ENCODE data around the gene CYTH3.

CYTH3 gene

DNA sequence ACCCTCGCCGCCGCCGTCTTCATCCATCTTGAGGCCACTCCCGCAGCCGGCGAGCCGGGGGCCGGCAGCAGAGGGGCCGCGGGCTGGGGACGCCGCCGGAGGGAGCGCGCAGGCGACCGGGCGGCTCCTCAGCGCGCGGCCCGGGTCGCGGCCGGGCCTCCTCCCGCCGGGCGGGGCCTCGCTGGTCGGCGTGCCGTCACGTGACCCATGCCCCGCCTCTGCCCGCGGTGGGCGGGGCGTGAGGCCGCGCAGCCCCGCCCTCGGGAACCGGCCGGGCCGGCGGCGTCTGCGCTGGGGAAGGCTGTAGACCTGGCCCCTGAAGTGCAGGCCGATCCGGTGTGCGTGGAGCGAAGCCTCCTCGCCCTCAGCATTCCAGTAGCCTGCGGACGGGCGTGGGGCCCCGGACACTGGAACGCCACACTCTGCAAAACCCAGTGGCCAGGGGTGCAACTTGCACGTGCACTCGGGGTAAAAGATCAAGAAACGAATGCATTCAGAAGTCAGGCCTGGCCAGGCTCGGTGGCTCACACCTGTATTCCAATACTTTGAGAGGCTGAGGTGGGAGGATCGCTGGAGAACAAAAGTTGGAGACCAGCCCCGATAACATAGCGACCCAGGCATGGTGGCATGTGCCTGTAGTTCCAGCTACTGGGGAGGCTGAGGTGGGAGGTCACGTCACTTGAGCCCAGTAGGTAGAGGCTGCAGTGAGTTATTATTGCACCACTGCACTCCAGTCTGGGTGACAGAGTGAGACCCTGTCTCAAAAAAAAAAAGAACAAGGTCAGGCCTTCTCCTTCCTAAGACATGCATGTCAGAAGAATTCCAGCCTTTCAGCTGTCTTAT is at the start of gene CYTH3:
Gene CYTH3, minus strand, starts transcription at position 144 of the 843 bp plus-strand sequence. Its CDS starts 117 bp downstream, at position 27.
- TF ChIP-seq, protein P1, sequence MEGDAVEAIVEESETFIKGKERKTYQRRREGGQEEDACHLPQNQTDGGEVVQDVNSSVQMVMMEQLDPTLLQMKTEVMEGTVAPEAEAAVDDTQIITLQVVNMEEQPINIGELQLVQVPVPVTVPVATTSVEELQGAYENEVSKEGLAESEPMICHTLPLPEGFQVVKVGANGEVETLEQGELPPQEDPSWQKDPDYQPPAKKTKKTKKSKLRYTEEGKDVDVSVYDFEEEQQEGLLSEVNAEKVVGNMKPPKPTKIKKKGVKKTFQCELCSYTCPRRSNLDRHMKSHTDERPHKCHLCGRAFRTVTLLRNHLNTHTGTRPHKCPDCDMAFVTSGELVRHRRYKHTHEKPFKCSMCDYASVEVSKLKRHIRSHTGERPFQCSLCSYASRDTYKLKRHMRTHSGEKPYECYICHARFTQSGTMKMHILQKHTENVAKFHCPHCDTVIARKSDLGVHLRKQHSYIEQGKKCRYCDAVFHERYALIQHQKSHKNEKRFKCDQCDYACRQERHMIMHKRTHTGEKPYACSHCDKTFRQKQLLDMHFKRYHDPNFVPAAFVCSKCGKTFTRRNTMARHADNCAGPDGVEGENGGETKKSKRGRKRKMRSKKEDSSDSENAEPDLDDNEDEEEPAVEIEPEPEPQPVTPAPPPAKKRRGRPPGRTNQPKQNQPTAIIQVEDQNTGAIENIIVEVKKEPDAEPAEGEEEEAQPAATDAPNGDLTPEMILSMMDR (IDR thresholded peaks at IDR 0.05; ENCODE audit: extremely low read depth, missing control alignments): no peak
- peak; percentile 100 for DNase-seq (ENCODE audit: low spot score)

DNA sequence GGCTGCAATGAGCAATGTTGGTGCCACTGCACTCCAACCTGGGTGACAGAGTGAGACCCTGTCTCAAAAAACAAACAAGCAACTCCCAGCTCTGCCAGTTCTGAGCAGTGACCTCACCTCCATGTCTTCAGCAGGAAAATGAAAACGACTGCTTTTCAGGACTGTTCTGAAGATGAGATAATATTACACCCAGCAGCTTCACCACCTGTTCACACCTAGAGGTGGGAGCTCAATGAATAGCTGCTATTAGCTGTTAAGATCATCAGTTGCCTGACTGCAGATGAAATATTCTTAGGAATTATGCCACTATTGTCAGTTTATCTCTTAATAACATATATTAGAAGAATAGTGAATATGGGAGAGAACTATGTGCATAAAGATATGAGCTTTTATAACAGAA is 48.4 kb upstream of the CYTH3 start:
- DNase-seq (ENCODE audit: low spot score): no peak
- TF ChIP-seq, protein P1 (IDR thresholded peaks at IDR 0.05; ENCODE audit: extremely low read depth, missing control alignments): no peak

DNA sequence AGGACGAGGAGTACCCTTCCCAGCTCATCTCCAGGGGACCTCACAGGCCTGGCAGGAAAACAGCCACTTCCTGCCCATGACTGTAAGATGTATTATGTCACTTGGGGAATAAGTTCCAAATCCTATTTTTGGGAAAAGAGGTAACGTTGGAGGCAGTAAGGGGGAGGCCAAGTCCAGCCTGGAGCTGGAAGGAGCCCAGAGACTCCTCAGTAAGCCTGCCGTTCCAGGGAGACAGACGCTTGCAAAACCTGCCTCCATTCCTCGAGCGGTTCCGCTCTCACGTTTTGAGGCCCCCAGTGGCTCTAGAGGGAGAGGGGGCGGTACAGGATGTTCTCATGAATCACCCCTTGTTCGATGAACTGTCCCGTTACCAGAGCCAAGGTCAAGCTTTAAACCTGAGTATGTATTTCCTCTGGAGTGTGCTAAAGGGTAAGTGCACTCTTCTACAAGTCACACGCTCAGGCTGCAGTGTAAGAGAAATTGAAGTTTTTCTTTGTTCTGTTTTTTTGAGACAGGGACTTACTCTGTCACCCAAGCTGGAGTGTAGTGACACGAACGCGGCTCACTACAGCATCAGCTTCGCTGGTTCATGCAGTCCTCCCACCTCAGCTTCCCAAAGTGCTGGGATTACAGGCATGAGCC is 45.5 kb upstream of the CYTH3 start:
- TF ChIP-seq, protein P1 (IDR thresholded peaks at IDR 0.05; ENCODE audit: extremely low read depth, missing control alignments): no peak
- peak; percentile 38 for DNase-seq (ENCODE audit: low spot score)

GRCh38 chr7:6316226-6316625 is 43.8 kb upstream of the CYTH3 start:
- TF ChIP-seq, protein P1 (IDR thresholded peaks at IDR 0.05; ENCODE audit: extremely low read depth, missing control alignments): no peak
- DNase-seq (ENCODE audit: low spot score): no peak

- TF ChIP-seq, protein P1 (IDR thresholded peaks at IDR 0.05; ENCODE audit: extremely low read depth, missing control alignments): no peak
- DNase-seq (ENCODE audit: low spot score): no peak
Observed at GRCh38 chr7:6315746-6316145, 43.3 kb upstream of the CYTH3 start.

- DNase-seq (ENCODE audit: low spot score): no peak
Observed at GRCh38 chr7:6310271-6310993, 38.0 kb upstream of the CYTH3 start.

More at GRCh38 chr7:6310271-6310993, 38.0 kb upstream of the CYTH3 start:
- TF ChIP-seq, protein P1 (IDR thresholded peaks at IDR 0.05; ENCODE audit: extremely low read depth, missing control alignments): no peak
